Lung (tissue), 12 donors: ENCODE measurements around the gene ATF3. TPM values are rescaled to one million over a fixed set of nuclear protein-coding genes. Genes with fewer than 3 reads are reported as not detected.

Source experiments
- ATAC-seq: fragments of 200-7000 bp; cut with Tn5 transposase; one replicate; pipeline ENCODE4 v1.9.1; 2020; ENCODE audit warnings: moderate number of reproducible peaks; ENCODE audit not compliant: insufficient read depth, low FRiP score
- DNase-seq, 3 donors: peaks; one replicate each; pipeline ENCODE4 v3.0.0-alpha.2; 2013 to 2017
- H3K27ac ChIP-seq, 2 donors: one replicate each; pipeline ENCODE4 v1.5.1; 2013; ENCODE audit warnings: mild to moderate bottlenecking in 2 of 2, moderate library complexity in 2 of 2, control low read depth in 1 of 2, inconsistent platforms in 1 of 2, low read depth in 1 of 2, low read length in 1 of 2
- H3K27me3 ChIP-seq, 3 donors: one replicate each; pipeline ENCODE4 v1.5.1; 2013; ENCODE audit warnings: low read length in 2 of 3; ENCODE audit not compliant: control insufficient read depth in 3 of 3, insufficient read depth in 3 of 3
- H3K36me3 ChIP-seq, 4 donors: one replicate each; pipeline ENCODE4 v1.5.1; 2013; ENCODE audit warnings: low read length in 4 of 4, mild to moderate bottlenecking in 1 of 4, moderate library complexity in 1 of 4; ENCODE audit not compliant: control insufficient read depth in 4 of 4, insufficient read depth in 4 of 4
- H3K4me1 ChIP-seq, 5 donors: one replicate each; pipeline ENCODE4 v1.5.1; 2013; ENCODE audit warnings: low read length in 5 of 5, mild to moderate bottlenecking in 2 of 5, moderate library complexity in 1 of 5; ENCODE audit not compliant: control insufficient read depth in 5 of 5, insufficient read depth in 5 of 5
- H3K4me3 ChIP-seq: one replicate; pipeline ENCODE4 v1.5.1; 2013; ENCODE audit warnings: mild to moderate bottlenecking, control low read depth, moderate library complexity
- H3K9ac ChIP-seq, 2 donors: one replicate each; pipeline ENCODE4 v1.5.1; 2013; ENCODE audit warnings: low read length in 2 of 2, control low read depth in 1 of 2; ENCODE audit not compliant: insufficient read depth in 1 of 2
- H3K9me3 ChIP-seq, 4 donors: one replicate each; pipeline ENCODE4 v1.5.1; 2013; ENCODE audit warnings: low read length in 3 of 4, mild to moderate bottlenecking in 1 of 4, moderate library complexity in 1 of 4; ENCODE audit not compliant: control insufficient read depth in 4 of 4, insufficient read depth in 3 of 4
- WGBS, 2 donors: extraction: QIAGEN DNeasy Blood & Tissue Kit; methylation state at CpG; one replicate each; pipeline ENCODE4 v1.1.7; 2013; 5-methylcytosine and 5-hydroxymethylcytosine counted together
- polyA plus RNA-seq, 2 donors: library from polyadenylated mRNA; stranded (reverse); fragments of 200-250 nt; gene quantifications; one replicate each; pipeline ENCODE4 v1.2.1, GENCODE V29; 2013
- total RNA-seq, 2 donors: library from RNA; depleted of rRNA in 1 of 2; stranded (reverse); fragments of >200 nt in 1 of 2; gene quantifications; one replicate each; pipeline ENCODE4 v1.2.1, GENCODE V29; 2014 to 2021
- TF ChIP-seq, protein P1 (sequence below): IDR thresholded peaks from 2 replicates; pipeline ENCODE4 v1.5.1; 2012; ENCODE audit warnings: mild to moderate bottlenecking; ENCODE audit errors: control extremely low read depth, extremely low read depth
- donor health status: control.
- donor health status: control.
- donor health status: Bipolar disorder and iron deficiency.
- donor health status: healthy.
- donor health status: DM: yes; HTN: yes; CAD: no.

Gene ATF3
- total and polyA plus RNA-seq, 4 donors: 15.9 to 44.1 (median 24.4) TPM

DNA sequence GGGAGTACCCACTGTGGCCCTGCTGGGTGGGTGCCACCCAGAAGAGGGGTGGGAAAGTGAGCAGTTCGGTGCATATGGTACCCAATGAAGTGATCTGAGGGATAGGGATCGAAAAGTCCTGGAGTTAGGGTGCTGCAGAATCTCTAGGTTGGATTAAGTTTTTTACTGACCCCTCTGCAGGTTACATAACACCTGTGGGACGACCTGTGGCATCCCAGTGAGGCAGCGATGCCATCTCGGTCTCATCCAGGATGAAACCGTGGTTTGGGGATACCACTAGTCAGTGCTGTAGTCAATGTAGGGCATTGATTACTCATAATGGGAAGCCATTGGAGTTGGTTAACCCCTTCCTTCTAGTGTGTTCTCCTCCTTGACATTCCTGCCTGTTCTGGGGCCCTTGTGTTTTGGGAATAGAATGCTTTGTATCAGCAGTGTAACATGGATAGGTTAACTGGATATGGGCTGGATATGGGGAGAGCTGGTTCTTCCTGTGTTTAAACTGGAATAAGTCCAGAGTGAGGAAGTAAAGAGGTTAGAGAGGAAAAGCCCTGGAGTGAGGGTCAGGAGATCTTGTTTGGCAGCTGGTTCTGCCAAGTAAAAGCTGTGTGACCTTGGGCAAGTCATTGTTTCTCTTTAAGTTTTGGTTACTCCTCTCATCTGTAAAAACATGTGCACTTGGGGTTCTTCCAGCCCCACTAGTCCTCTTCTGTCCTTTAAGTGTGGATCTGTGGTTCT is 42.8 kb upstream of the ATF3 start:
- no peak overlapping the region for H3K4me3 ChIP-seq
- DNase-seq (no peak), ATAC-seq (no peak)
- peaks cover 0 to 8% (median 5%) of the 10 kb centered on the region in 5 donors for H3K4me1 ChIP-seq
- TF ChIP-seq, protein P1, sequence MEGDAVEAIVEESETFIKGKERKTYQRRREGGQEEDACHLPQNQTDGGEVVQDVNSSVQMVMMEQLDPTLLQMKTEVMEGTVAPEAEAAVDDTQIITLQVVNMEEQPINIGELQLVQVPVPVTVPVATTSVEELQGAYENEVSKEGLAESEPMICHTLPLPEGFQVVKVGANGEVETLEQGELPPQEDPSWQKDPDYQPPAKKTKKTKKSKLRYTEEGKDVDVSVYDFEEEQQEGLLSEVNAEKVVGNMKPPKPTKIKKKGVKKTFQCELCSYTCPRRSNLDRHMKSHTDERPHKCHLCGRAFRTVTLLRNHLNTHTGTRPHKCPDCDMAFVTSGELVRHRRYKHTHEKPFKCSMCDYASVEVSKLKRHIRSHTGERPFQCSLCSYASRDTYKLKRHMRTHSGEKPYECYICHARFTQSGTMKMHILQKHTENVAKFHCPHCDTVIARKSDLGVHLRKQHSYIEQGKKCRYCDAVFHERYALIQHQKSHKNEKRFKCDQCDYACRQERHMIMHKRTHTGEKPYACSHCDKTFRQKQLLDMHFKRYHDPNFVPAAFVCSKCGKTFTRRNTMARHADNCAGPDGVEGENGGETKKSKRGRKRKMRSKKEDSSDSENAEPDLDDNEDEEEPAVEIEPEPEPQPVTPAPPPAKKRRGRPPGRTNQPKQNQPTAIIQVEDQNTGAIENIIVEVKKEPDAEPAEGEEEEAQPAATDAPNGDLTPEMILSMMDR: no peak
- H3K27me3 ChIP-seq: peaks cover 0 to 3% (median 0%) of the 10 kb centered on the region in 3 donors
- H3K27ac ChIP-seq: peak overlapping the region in 1 of 2 donors; percentile 91
- peaks cover 0 to 5% (median 0%) of the 10 kb centered on the region in 4 donors for H3K9me3 ChIP-seq
- 91 to 93% methylated on average over 6 of the region's 6 CpGs for WGBS, 2 donors
- H3K36me3 ChIP-seq: no peaks in the 10 kb centered on the region
- no peak overlapping the region for H3K9ac ChIP-seq

DNA sequence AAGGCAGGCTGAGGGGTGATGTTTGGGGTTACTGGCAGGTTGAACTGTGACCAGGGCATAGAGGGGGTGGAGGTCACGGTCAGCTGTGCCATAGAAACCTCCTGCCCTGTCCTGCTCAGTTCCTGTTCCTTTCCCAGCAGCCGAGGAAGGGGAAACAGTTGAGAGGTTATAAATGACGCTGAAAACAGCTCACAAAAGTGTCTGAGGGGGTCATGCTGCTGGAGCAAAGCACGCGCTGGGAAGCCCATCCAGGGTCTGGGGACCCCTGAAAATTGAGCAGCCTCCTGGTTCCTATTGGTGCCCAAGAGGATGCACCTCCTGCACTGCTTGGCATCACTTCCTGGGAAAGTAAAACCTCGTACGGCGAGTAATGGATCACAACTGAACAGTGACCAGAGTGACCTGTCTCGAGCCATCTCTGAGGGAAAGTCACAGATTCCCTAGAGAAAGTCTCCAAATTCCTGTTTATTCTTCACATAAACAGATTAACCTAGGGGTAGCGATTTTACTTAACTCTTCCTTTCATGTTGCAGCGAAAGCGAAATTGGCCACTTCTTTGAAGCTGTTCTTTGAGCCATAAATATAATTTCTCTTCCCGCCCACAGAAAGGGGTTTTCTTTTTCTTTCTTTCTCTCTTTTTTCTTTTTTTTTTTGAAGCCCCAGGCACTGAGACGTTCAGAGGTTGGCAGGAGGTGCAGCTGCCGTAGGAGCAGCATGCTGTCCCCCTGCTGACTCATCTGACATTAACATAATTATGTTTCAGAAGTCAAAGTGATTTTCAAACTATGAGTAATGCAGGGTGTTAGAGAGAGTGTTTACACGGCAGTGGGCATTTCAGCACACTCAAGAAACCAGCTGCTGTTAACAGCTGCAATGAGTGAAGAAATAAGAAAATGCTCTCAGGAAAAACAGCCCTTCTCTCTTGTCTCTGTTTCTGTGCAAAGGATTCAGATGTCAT is 41.8 kb upstream of the ATF3 start:
- WGBS, 2 donors: 4 to 9% methylated on average over 16 of the region's 16 CpGs
- Histone ChIP-seq H3K9me3 (peaks cover 0 to 5% (median 0%) of the 10 kb centered on the region in 4 donors), H3K27ac (peak overlapping the region; percentile 58 to 91), H3K4me3 (no peak overlapping the region), H3K9ac (peak overlapping the region in 1 of 2 donors; percentile 79), H3K4me1 (peaks cover 0 to 8% (median 5%) of the 10 kb centered on the region in 5 donors), H3K27me3 (peaks cover 0 to 3% (median 0%) of the 10 kb centered on the region in 3 donors), H3K36me3 (no peaks in the 10 kb centered on the region)
- ATAC-seq: peak; percentile 91
- TF ChIP-seq, protein P1: no peak
- peak in 2 of 3 donors; percentile 68 for DNase-seq

DNA sequence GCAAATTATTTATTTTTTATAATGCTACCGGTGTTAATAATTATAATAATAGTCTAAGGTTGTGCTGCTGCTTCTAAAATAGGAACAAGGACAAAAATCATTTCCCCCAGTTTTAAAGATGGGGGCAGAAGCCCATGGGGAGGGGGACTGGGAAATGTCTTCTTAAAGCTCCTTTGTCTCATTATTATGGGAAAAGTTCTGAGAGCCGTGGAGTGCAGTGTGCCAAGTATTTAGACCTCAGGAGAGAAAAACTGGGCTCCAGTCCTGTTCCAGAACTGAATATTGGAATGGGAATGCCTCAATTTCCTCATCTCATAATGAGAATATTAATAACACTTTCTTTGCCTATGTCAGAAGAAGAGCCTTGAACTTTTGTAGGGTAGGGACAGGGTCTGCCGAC is 40.9 kb upstream of the ATF3 start:
- no peak overlapping the region for H3K4me3 ChIP-seq
- DNase-seq (no peak), ATAC-seq (no peak)
- H3K4me1 ChIP-seq: peaks cover 0 to 8% (median 4%) of the 10 kb centered on the region in 5 donors
- H3K27ac ChIP-seq: no peak overlapping the region
- H3K36me3 ChIP-seq: no peaks in the 10 kb centered on the region
- WGBS, 2 donors: 80 to 86% methylated on average over 3 of the region's 3 CpGs
- TF ChIP-seq, protein P1: no peak
- no peak overlapping the region for H3K9ac ChIP-seq
- H3K27me3 ChIP-seq: peaks cover 0 to 3% (median 0%) of the 10 kb centered on the region in 3 donors
- peaks cover 0 to 5% (median 0%) of the 10 kb centered on the region in 4 donors for H3K9me3 ChIP-seq
